CD4-positive, alpha-beta T cell treated with Interleukin-4 for 4 hours (primary cell): ENCODE measurements around the gene TMEM163.

Experiments used
- DNase-seq: peaks from one replicate; pipeline ENCODE4 v3.0.0-alpha.2; 2020

Gene TMEM163

DNA sequence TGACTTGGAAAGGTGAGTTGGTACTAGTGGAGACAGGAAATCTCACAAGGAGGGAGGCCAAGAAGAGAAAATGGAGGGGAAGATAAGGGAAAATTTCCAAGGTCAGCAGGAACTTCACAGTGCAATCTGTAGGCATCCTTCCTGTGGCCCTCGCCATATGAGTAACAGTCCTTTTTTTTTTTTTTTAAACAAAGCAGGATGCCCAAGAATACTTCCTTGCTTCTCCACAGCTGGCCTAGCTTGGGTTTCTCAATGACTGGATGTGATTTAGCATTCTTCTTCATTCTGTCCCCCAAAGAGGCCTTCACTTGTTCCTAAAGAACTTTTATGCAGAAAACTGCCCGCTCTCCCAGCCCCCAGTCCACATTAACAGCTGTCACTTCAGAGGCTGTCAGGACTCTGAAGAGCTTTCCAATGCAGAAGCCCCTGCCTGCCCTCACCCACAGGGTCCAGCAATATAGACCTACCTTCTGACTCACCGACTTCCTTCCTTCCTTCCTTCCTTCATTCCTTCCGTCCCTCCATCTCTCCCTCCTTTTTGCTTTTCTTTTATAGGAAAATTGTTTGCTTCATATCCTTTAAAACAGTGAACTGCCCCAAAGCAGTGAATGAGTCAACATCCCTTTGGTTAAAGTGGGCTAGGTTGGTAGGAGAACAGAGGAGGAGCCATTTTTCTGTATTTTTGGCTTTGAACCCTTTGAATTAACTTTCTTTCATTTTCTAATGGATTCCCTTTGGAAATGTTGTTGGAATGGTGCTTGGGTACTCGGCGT is 292.9 kb downstream of the TMEM163 start:
- DNase-seq, result no peak

DNA sequence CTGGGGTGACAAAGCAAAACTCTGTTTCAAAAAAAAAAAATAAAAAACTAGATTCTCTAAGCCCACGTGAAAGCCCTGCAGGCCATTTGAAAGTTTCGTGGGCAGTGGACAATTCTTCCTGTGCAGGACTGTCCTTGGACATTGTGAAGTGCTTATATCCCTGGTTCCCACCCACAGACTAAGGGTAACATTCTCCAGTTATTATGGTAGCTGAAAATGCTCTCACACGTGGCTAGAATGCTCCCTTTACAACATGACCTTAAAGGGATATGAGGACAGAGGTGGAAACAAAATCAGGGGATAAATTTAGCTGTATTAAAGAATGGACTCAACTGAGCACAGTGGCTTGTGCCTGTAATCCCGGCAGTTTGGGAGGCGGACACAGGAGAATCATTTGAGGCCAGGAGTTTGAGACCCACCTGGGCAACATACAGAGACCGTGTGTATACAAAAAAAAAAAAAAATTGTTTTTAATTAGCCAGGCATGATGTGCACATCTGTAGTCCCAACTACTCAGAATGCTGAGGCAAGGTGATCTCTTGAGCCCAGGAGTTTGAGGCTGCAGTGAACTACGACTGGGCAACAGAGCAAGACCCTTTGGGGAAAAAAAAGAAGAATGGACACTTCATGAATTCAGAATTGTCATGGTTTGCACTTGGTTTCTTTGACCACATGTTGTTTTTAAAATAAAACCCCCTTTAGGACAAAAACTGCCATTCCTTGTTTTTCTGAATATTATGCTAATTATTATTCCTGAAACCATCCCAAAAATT is 297.1 kb downstream of the TMEM163 start:
- no peak for DNase-seq

DNA sequence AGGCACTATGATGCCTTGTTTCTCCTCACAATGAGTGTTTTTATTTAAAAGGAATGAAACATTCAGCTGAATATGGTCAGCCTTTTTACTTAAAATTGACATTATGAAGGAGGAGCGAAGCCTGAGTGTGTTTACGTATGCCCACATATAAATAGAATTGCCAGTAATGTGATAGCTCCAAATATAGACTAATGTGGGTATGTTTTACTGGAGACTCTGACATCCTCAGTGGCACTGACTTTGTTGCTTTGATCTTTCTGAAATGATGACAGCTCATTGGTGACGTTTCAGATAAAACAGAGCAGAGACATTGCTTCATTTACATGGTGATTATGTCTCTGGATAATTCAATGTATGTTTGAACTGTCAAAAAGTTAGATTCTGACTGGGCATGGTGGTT is 297.9 kb downstream of the TMEM163 start:
- DNase-seq, result no peak

DNA sequence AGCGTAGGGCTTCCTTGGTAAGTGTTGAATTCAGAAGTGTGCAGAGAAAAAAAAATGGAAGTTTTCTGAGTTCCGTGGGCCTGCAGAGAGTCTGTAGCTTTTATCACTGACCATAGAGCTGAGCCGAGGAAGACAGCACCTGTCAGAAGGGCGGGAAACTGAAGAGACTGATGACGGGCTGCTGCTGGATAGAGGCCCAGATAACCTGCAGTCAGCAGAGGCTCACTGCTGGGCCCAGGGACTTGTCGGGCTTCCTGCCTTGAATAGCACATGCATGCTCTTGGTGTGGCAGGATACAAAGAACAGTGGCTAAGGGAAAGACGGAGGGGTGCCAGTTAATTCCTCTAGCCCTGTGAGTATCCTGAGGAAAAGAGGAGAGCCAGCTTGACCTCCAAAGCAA is 298.5 kb downstream of the TMEM163 start:
- no peak for DNase-seq

DNA sequence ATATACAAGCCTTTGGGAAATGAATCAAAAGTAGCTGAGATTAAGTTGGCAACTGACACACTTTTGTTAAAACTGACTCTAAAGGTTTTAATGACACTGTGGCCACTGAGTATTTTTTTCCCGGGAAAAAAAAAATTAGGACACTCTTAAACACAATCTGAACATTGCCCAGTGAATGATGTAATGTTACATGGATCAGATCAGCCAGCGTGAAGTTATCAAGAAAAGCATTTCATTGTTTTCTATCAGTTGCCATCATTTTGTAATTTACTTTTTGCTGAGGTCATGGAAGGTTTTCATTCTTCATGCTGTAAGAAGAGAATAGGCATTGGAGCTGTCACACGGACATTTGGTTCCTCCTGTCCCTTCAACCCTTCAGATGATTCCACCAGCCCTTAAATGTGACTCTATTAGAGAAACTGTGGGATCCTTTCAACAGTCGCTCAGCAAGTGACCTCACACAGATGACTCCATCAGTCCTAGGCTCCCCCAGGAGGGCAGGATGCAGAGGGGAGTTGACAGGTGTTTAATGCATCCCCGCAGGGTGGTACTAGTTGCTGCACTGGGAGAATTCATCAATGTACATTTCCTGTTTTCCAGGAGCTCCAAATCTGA is 300.7 kb downstream of the TMEM163 start:
- no peak for DNase-seq

DNA sequence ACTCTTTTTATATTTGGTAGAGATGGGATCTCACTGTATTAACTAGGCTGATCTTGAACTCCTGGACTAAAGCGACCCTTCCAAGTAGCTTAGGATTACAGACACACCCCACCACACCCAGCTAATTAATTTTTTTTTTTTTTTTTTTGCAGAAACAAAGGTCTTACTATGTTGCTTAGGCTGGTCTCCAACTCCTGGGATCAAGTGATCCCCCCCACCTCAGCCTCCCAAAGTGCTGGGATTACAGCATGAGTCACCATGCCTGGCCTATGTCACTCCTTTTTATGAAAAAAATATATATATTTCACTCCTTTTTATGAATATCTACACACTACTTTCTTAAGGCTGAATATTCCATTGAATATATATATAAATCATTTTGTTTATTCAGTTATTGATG is 302.2 kb downstream of the TMEM163 start:
- no peak for DNase-seq

DNA sequence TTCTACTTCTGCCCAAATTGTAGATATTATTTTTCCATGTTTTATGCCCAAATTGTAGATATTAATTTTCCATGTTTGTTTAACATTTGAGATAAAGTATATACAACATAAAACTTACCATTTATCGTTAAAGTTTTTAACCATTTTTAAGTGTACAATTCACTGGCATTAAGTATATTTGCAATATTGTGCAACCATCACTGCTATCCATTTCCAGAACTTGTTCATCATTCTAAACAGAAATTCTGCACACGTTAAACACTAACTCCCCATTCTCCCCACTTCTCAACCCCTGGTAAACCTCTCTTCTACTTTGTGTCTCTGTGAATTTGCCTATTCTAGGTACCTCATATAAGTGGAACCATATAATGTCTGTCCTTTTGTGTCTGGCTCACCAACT is 302.8 kb downstream of the TMEM163 start:
- no peak for DNase-seq

DNA sequence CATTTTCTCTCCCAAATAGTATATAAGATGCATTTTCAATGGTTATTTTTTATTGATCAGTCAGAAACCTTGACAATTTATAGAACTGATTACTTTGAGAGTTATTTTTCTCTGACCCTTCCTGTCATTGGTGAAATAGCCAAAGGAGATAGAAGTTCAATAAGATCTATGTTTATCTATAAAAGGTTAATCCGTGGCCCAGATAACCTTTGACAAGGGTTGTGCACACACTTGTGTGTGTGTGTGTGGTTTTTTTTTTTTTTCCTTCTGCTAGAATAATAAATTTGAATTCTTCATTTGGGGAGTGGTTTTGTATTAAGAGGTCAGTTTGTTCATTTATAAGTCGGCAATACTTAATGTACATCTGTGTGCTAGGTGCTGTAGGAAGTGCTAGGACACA is 304.9 kb downstream of the TMEM163 start:
- DNase-seq, result no peak

DNA sequence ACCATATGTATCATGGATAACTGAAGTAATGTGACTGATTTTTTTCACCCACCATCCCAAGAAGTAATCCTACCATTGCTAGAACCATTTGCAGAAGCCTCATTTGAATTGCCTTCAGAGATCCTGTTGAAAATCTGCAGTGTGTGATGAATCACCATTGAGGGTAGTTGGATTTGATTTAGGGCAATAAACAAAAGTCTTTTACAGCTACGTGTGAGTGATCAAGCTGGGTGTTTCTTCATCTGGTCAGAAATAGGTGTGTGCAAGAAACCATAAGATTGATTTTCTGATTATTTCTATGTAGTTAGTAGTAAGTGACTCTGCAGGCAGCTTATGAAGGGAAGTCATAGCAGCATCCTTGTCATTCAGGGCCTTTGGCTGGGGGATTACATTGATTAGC is 305.4 kb downstream of the TMEM163 start:
- DNase-seq, result no peak

DNA sequence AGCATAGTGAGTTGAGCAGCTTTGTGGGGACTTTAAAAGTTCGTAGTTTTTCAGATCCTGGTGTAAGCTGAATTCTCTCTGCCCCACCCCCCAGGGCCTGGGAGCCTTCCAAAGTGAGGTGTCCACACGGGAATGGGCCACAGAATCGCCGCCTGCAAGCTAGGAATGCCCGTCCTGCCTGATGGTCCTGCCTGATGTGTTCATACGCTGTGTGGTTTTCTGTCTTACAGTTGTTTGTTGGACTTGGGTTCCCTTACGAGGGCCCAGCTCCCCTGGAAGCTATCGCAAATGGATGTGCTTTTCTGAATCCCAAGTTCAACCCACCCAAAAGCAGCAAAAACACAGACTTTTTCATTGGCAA is 306.2 kb downstream of the TMEM163 start:
- DNase-seq, result no peak

DNA sequence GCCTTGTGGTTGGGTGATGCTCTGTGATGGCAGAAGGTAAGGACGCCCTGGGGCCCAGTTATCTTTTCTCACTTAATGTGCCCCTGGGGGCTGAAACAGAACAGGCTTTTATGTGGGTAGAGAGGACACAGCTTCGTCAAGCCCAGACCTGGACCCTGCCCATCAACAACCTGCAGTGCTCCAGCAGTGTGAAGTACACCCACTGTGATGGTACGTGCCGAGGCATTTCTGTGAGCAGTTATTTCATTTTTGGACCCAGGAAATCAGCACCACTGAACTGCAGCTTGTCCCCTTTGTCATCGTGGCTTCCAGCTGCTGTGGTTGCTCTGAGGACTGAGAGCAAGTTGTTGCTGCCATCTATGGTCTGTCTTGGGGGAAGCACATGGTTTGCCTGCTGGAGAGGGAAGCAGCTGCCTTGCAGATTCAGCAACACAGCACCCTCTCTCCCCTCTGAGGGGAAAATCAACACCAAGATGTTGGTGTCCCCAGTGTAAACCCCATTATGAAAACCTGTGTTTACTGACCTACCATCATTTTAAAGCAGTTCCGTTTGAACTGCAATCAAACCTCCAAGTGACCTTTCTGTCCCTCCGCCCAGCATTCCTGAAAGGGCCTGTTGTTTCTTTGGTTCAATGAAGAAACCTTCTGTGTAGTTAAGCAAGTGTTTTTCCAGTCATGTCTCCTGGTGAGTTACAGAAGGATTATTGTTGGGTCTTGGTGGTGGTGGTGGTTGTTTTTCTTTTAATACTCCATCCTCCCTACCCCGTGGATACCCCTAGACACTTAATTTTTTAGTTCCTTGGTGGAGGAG is 306.8 kb downstream of the TMEM163 start:
- DNase-seq, result peak; percentile 76

DNA sequence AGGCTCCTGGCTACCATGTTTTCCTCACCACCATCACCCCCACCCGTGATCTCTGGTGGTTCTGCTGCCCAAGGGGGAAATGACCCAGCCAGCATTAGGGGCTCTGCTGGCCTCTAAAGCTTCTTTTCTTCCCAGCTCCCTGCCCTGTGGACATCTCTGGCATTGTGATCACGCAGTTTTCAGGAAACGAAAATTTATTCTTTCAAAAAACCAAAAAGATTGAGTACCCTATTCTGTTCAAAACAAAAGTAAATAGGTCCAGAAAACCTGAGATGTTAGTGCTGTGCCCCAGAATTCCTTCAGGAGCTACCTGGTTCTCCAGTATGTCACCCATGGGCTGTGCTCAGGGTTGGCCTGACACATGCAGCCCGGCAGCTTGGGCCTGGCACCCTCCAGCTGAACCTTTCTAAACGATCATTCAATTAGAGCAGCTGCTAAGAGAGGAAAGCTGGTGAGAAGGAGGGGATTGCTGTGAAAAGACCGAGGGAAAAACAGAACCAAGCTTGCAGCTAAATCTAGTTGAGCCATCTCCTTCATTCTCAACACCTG is 307.4 kb downstream of the TMEM163 start:
- DNase-seq, result no peak

DNA sequence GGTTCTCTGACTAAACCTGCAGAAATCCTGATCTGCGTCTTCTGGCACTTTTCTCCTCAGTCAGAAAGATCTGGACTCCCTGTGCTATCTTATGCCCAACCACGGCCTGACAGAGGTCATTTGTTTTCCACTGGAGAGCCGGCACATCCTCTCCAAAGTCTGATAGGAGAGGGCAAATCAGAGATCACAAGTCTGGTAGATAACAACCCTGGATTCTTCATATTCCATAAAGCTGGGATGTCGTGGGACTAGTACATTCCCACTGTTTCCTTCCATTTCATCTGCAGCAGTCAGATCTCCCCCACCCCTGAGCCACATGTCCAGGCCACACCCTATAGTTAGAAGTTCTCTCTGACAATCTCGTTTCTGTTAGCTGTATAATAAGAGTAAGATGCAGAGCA is 308.0 kb downstream of the TMEM163 start:
- no peak for DNase-seq

DNA sequence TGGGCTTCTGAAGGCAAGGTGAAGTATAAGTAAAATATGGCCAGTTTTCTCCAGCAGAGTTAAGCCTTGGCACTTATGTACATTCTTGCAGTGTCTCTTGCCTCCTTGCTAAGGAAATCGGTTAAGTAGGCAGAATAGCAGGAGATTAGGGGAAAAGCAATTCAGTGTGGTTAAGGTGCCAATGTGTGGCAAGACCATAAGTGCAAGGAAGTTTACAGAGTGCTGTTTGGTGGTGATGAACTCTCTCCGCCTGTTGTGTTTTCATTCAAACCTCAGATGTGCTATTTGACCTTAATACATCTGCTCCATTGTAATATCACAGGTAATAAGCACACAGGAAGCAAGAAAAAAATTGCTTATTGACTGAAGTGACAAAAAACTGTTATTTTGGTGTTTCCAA is 308.8 kb downstream of the TMEM163 start:
- DNase-seq, result no peak

DNA sequence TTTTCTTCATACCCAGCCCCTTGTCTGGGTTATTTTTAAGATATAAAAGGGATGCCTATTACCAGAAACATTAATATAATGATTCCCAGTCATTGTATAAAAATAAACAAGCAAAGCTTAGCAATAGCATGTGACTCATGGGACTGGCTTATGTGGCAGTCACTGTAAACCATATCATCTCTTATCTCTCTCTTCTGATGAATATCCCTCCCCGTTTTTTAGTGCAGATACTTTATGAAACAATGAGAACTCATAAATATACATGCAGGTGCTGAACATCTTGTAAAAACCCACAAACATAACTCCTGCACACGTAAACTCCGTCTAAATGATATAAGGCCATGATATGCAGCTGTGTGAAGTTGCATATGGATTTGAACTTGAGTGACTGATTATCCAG is 310.0 kb downstream of the TMEM163 start:
- peak; percentile 52 for DNase-seq

DNA sequence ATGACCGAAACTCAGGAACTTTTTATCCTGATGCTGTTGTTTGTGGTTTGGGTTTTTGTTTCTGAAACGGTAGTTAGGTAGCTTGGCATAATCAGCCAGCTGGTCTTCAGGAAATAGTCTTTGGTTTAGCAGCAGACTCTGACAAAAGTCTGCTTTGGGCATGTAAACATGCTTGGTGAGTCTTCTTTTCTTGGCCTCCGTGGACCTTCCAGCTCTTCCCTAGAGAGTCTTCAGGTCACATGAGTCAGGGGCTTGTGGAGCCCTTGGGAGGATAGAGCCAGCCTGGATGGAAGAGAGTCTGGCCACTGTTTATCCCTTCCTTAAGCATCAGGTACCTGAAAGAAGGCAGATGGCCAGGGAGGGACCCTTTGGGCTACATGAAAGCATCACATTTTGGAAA is 310.4 kb downstream of the TMEM163 start:
- peak; percentile 13 for DNase-seq

DNA sequence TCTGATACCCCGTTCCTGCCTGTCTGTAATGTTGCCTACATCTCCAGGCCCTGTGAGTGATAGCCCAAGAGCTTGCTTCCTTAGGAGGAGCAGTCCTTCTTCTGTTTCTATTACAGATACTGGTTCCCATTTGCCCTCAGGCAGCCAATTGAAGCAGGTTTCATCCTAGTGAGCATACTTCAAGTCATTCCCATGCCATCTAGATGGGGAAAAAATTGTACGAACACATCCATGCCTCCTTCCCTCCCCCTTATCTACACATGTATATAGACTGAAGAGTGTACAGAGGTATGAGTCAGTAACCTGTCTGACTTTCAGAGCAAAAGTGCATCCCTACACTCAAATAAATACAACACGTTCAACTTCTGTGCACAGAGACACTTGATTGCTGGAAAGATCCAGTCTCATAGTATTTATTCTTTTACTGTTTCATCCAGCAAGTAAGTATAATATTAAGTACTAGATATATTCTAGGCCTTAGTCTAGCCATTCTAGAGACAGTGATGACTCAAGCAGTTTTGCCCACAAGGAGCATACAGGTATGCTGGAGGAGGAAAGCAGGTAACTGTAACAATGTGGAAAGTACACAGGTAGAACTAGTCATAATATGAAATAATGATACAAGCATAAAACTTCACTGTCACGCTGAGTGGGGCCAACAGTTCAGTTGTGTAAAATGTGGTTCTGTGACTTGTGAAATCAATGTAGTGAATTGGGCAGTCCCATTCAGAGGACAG is 311.5 kb downstream of the TMEM163 start:
- peak; percentile 17 for DNase-seq

DNA sequence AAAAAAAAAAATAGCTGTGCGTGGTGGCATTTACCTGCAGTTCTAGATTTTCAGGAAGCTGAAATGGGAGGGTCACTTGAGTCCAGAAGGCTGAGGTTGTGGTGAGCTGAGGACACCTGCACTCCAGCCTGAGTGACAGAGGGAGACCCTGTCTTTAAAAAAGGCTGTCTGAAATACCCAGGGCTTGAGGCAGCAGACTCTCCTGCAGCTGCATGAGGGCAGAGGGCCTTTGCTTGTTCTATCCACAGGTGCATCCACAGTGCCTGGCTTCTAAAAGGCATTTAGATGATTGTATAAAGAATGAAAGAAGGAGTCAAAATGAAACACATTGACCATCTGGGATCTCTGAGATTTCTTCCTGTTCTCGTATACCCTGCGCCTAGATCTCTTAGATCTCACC is 312.1 kb downstream of the TMEM163 start:
- no peak for DNase-seq

DNA sequence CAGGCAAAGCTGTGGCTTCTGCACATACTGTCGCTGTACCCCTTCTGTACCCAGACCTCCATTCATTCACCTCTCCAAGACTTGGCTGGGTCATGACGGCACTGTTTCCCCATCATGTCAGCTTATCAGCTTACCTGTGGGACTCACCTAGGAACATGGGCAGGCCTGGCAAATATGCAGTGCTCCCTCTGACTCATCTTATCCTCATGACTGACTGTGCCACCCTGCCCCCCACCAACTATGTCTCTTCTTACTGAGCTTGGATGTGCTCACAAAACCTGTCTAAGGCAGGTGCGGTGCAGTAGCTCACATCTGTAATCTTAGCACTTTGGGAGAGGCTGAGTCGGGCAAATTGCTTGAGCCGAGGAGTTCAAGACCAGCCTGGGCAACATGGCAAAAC is 312.5 kb downstream of the TMEM163 start:
- no peak for DNase-seq
